ENCODE measurements around the gene TPRG1.

DNA sequence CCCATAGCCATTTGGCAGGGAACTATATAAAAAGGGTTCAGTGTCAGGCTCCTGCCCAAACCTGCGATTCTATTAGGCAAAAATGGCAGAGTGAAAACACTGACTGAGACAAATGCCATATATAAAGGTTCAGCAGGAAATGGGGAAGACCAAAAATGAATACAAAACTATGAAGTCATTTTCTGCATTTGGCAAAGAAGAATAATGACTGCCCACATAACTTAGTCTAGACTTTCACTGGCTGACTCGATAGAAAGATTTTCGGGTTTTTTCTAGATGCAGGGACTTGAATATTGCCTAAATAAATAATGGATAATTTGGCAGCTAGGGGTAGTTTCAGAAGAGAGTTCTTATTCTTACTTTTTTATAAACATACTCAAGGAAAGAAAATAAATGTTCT lies 178.0 kb downstream of the TPRG1 start:
- TF ChIP-seq EZH2 (IDR thresholded peaks at IDR 0.05; ENCODE audit: low read length): no peak
- TF ChIP-seq, protein P1, sequence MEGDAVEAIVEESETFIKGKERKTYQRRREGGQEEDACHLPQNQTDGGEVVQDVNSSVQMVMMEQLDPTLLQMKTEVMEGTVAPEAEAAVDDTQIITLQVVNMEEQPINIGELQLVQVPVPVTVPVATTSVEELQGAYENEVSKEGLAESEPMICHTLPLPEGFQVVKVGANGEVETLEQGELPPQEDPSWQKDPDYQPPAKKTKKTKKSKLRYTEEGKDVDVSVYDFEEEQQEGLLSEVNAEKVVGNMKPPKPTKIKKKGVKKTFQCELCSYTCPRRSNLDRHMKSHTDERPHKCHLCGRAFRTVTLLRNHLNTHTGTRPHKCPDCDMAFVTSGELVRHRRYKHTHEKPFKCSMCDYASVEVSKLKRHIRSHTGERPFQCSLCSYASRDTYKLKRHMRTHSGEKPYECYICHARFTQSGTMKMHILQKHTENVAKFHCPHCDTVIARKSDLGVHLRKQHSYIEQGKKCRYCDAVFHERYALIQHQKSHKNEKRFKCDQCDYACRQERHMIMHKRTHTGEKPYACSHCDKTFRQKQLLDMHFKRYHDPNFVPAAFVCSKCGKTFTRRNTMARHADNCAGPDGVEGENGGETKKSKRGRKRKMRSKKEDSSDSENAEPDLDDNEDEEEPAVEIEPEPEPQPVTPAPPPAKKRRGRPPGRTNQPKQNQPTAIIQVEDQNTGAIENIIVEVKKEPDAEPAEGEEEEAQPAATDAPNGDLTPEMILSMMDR (optimal IDR thresholded peaks at IDR 0.05 in 1 of 3, IDR thresholded peaks at IDR 0.05 in 1 of 3, conservative IDR thresholded peaks at IDR 0.05 in 1 of 3; ENCODE audit: extremely low read depth in 1 of 3, insufficient read depth in 2 of 3, low read length in 3 of 3): no peak
